Thymus (tissue), 11 donors: ENCODE measurements around the gene NRSN2. TPM values are rescaled to one million over a fixed set of nuclear protein-coding genes. Genes with fewer than 3 reads are reported as not detected.
"Not testable (repeated sequence)": the region's sequence is repeated elsewhere in the genome, so short reads cannot be mapped to it uniquely, and the experiment has no call there.

ENCODE experiments used
- DNase-seq, 9 donors: peaks; one replicate each; pipeline ENCODE4 v3.0.0-alpha.2; 2013; ENCODE audit warnings: low spot score in 9 of 9, low read depth in 6 of 9, missing footprints in 1 of 9
- H3K27ac ChIP-seq, 2 donors: one replicate each; pipeline ENCODE4 v1.5.1; 2013; ENCODE audit warnings: control low read depth in 1 of 2, low read depth in 1 of 2, low read length in 1 of 2, mild to moderate bottlenecking in 1 of 2, moderate library complexity in 1 of 2
- H3K27me3 ChIP-seq, 2 donors: one replicate each; pipeline ENCODE4 v1.5.1; 2013; ENCODE audit warnings: low read length in 1 of 2; ENCODE audit not compliant: control insufficient read depth in 2 of 2, insufficient read depth in 1 of 2
- H3K36me3 ChIP-seq, 2 donors: one replicate each; pipeline ENCODE4 v1.5.1; 2013; ENCODE audit warnings: low read length in 1 of 2, mild to moderate bottlenecking in 1 of 2, moderate library complexity in 1 of 2; ENCODE audit not compliant: control insufficient read depth in 2 of 2, insufficient read depth in 2 of 2
- H3K4me1 ChIP-seq, 2 donors: one replicate each; pipeline ENCODE4 v1.5.1; 2013; ENCODE audit warnings: low read length in 2 of 2; ENCODE audit not compliant: control insufficient read depth in 2 of 2, insufficient read depth in 2 of 2
- H3K4me3 ChIP-seq, 2 donors: one replicate each; pipeline ENCODE4 v1.5.1; 2013; ENCODE audit warnings: low read length in 2 of 2, control low read depth in 1 of 2, mild to moderate bottlenecking in 1 of 2
- H3K9me3 ChIP-seq, 2 donors: one replicate each; pipeline ENCODE4 v1.5.1; 2013; ENCODE audit warnings: low read length in 1 of 2, mild to moderate bottlenecking in 1 of 2; ENCODE audit not compliant: control insufficient read depth in 2 of 2, insufficient read depth in 1 of 2
- WGBS: extraction: QIAGEN DNeasy Blood & Tissue Kit; methylation state at CpG from one replicate; pipeline ENCODE4 v1.1.7; 2013; 5-methylcytosine and 5-hydroxymethylcytosine counted together
- polyA plus RNA-seq: library from polyadenylated mRNA; stranded (reverse); fragments of 200-250 nt; gene quantifications from one replicate; pipeline ENCODE4 v1.2.3, GENCODE V29; 2013
- total RNA-seq: library from RNA; stranded (reverse); fragments of 120-200 nt; gene quantifications from one replicate; pipeline ENCODE4 v1.2.4, GENCODE V29; 2013
- donor health status: healthy.

The NRSN2 gene
- total and polyA plus RNA-seq, 2 donors, result 3.8 to 16.7 TPM

GRCh38 chr20:386634-387033, 39.7 kb downstream of the NRSN2 start:
- not testable (repeated sequence) for H3K4me3 ChIP-seq, H3K9me3 ChIP-seq, H3K4me1 ChIP-seq, H3K27me3 ChIP-seq, DNase-seq, H3K27ac ChIP-seq
- H3K36me3 ChIP-seq, result peaks cover 17 to 34% of the 10 kb centered on the region in 2 donors
- 97% methylated on average over 8 of the region's 8 CpGs for WGBS

- no peaks in the 10 kb centered on the region for H3K9me3 ChIP-seq
- H3K27ac ChIP-seq, result no peak overlapping the region
- peaks cover 0 to 3% of the 10 kb centered on the region in 2 donors for H3K4me1 ChIP-seq
- no peak for DNase-seq
- no peaks in the 10 kb centered on the region for H3K27me3 ChIP-seq
- WGBS, result 97% methylated on average over 3 of the region's 3 CpGs
- H3K36me3 ChIP-seq, result peaks cover 17 to 38% of the 10 kb centered on the region in 2 donors
- H3K4me3 ChIP-seq, result no peak overlapping the region
These were observed 40.6 kb downstream of the NRSN2 start for GRCh38 chr20:387520-387919.

- WGBS, result 98% methylated on average over 21 of the region's 21 CpGs
- H3K9me3 ChIP-seq, result no peaks in the 10 kb centered on the region
- H3K27ac ChIP-seq, result no peak overlapping the region
- H3K36me3 ChIP-seq, result peaks cover 17 to 44% of the 10 kb centered on the region in 2 donors
- no peak for DNase-seq
- no peaks in the 10 kb centered on the region for H3K27me3 ChIP-seq
- no peaks in the 10 kb centered on the region for H3K4me1 ChIP-seq
- H3K4me3 ChIP-seq, result no peak overlapping the region
These were observed 41.4 kb downstream of the NRSN2 start for GRCh38 chr20:388034-388994.

GRCh38 chr20:389220-389619, 42.3 kb downstream of the NRSN2 start:
- peaks cover 17 to 46% of the 10 kb centered on the region in 2 donors for H3K36me3 ChIP-seq
- H3K4me1 ChIP-seq, result no peaks in the 10 kb centered on the region
- DNase-seq, result no peak
- WGBS, result 98% methylated on average over 6 of the region's 6 CpGs
- H3K9me3 ChIP-seq, result no peaks in the 10 kb centered on the region
- H3K27me3 ChIP-seq, result no peaks in the 10 kb centered on the region
- H3K4me3 ChIP-seq, result no peak overlapping the region
- no peak overlapping the region for H3K27ac ChIP-seq

- 97% methylated on average over 29 of the region's 29 CpGs for WGBS
- H3K27ac ChIP-seq, result no peak overlapping the region
- H3K4me3 ChIP-seq, result no peak overlapping the region
- peaks cover 17 to 50% of the 10 kb centered on the region in 2 donors for H3K36me3 ChIP-seq
- no peaks in the 10 kb centered on the region for H3K9me3 ChIP-seq
- H3K27me3 ChIP-seq, result no peaks in the 10 kb centered on the region
- no peak for DNase-seq
- no peaks in the 10 kb centered on the region for H3K4me1 ChIP-seq
These were observed 44.3 kb downstream of the NRSN2 start for GRCh38 chr20:391041-391711.

GRCh38 chr20:393296-393695, 46.4 kb downstream of the NRSN2 start:
- not testable (repeated sequence) for H3K4me3 ChIP-seq, H3K27ac ChIP-seq, DNase-seq, H3K4me1 ChIP-seq, H3K9me3 ChIP-seq, H3K27me3 ChIP-seq
- WGBS, result 96% methylated on average over 2 of the region's 2 CpGs
- peaks cover 26 to 56% of the 10 kb centered on the region in 2 donors for H3K36me3 ChIP-seq

GRCh38 chr20:396252-396618, 49.3 kb downstream of the NRSN2 start:
- H3K36me3 ChIP-seq, result peaks cover 15 to 34% of the 10 kb centered on the region in 2 donors
- no peak for DNase-seq

GRCh38 chr20:396619-397431, 49.9 kb downstream of the NRSN2 start:
- Histone ChIP-seq H3K9me3 (no peaks in the 10 kb centered on the region), H3K27ac (no peak overlapping the region)

More at GRCh38 chr20:396252-396618, 49.3 kb downstream of the NRSN2 start:
- WGBS, result 99% methylated on average over 24 of the region's 24 CpGs
- Histone ChIP-seq H3K27ac (no peak overlapping the region), H3K27me3 (no peaks in the 10 kb centered on the region), H3K9me3 (no peaks in the 10 kb centered on the region), H3K4me3 (no peak overlapping the region), H3K4me1 (peaks cover 8 to 16% of the 10 kb centered on the region in 2 donors)

More at GRCh38 chr20:396619-397431, 49.9 kb downstream of the NRSN2 start:
- Histone ChIP-seq H3K36me3 (peaks cover 12 to 30% of the 10 kb centered on the region in 2 donors), H3K4me1 (peaks cover 11 to 22% of the 10 kb centered on the region in 2 donors), H3K27me3 (no peaks in the 10 kb centered on the region), H3K4me3 (no peak overlapping the region)
- DNase-seq, result no peak
- 93% methylated on average over 4 of the region's 4 CpGs for WGBS
